HEK293 (cell line): ENCODE results near the gene TSC22D2.

Experiments
- CTCF ChIP-seq: fragments of 450-650 bp; formaldehyde crosslinking; IDR thresholded peaks from 2 replicates; pipeline ENCODE4 v1.5.1; 2016; ENCODE audit warnings: missing biosample characterization, missing genetic modification characterization
- GLI4 ChIP-seq: fragments of 450-650 bp; formaldehyde crosslinking; IDR thresholded peaks from 2 replicates; pipeline ENCODE4 v1.5.1; 2016; ENCODE audit warnings: missing biosample characterization, missing genetic modification characterization
- MYNN ChIP-seq: fragments of 450-650 bp; formaldehyde crosslinking; IDR thresholded peaks from 2 replicates; pipeline ENCODE4 v1.5.1; 2016; ENCODE audit warnings: missing biosample characterization, missing genetic modification characterization, borderline replicate concordance
- MZF1 ChIP-seq: fragments of 450-650 bp; formaldehyde crosslinking; IDR thresholded peaks from 2 replicates; pipeline ENCODE4 v1.5.1; 2017; ENCODE audit warnings: missing biosample characterization, missing genetic modification characterization, borderline replicate concordance
- PRDM10 ChIP-seq: fragments of 450-650 bp; formaldehyde crosslinking; IDR thresholded peaks from 2 replicates; pipeline ENCODE4 v1.5.1; 2016; ENCODE audit warnings: missing biosample characterization, missing genetic modification characterization
- REST ChIP-seq: fragments of 450-650 bp; formaldehyde crosslinking; IDR thresholded peaks from 2 replicates; pipeline ENCODE4 v1.5.1; 2016; ENCODE audit warnings: missing biosample characterization, missing genetic modification characterization
- SALL2 ChIP-seq: fragments of 450-650 bp; formaldehyde crosslinking; IDR thresholded peaks from 2 replicates; pipeline ENCODE4 v1.5.0; 2017; ENCODE audit warnings: missing biosample characterization, mild to moderate bottlenecking, missing genetic modification characterization, borderline replicate concordance
- TCF7L2 ChIP-seq: IDR thresholded peaks from 2 replicates; pipeline ENCODE4 v1.6.1; 2011; ENCODE audit warnings: low read depth, mild to moderate bottlenecking, inconsistent platforms, low read length, moderate library complexity, borderline replicate concordance
- ZBTB1 ChIP-seq: fragments of 450-650 bp; formaldehyde crosslinking; IDR thresholded peaks from 2 replicates; pipeline ENCODE4 v1.5.1; 2016; ENCODE audit warnings: missing biosample characterization, missing genetic modification characterization
- ZFP37 ChIP-seq: fragments of 450-650 bp; formaldehyde crosslinking; IDR thresholded peaks from 2 replicates; pipeline ENCODE4 v1.5.1; 2016; ENCODE audit warnings: missing biosample characterization, missing genetic modification characterization
- ZNF132 ChIP-seq: fragments of 450-650 bp; formaldehyde crosslinking; IDR thresholded peaks from 2 replicates; pipeline ENCODE4 v1.5.1; 2017; ENCODE audit warnings: missing biosample characterization, missing genetic modification characterization, borderline replicate concordance
- ZNF580 ChIP-seq: fragments of 450-650 bp; formaldehyde crosslinking; IDR thresholded peaks from 2 replicates; pipeline ENCODE4 v1.5.1; 2016; ENCODE audit warnings: missing biosample characterization, missing genetic modification characterization
- ZNF692 ChIP-seq: fragments of 450-650 bp; formaldehyde crosslinking; IDR thresholded peaks from 2 replicates; pipeline ENCODE4 v1.5.1; 2016; ENCODE audit warnings: missing biosample characterization, missing genetic modification characterization

- TF ChIP-seq CTCF (tag by site-specific recombination) (no peak), MYNN (no peak), ZBTB1 (tag by site-specific recombination) (no peak), MZF1 (no peak), ZNF580 (tag by site-specific recombination) (no peak), ZNF132 (tag by site-specific recombination) (no peak), REST (no peak), TCF7L2 (no peak), SALL2 (tag by site-specific recombination) (no peak), GLI4 (no peak), ZNF692 (tag by site-specific recombination) (no peak), PRDM10 (tag by site-specific recombination) (no peak), ZFP37 (tag by site-specific recombination) (no peak)
These were observed 87.6 kb downstream of the TSC22D2 start for GRCh38 chr3:150495563-150496168.
